Skeletal muscle tissue (tissue), 4 donors: ENCODE measurements around the gene CYSLTR1. TPM values are rescaled to one million over a fixed set of nuclear protein-coding genes. Genes with fewer than 3 reads are reported as not detected.

Source experiments
- H3K27ac ChIP-seq: one replicate; pipeline ENCODE4 v1.7.0; 2013; ENCODE audit warnings: mild to moderate bottlenecking, low read depth, low read length, inconsistent platforms
- H3K27me3 ChIP-seq, 3 donors: one replicate each; pipeline ENCODE4 v1.7.0; 2013; ENCODE audit warnings: low read length in 3 of 3; ENCODE audit not compliant: control insufficient read depth in 3 of 3, insufficient read depth in 3 of 3
- H3K36me3 ChIP-seq, 3 donors: one replicate each; pipeline ENCODE4 v1.7.0; 2013; ENCODE audit warnings: low read length in 3 of 3; ENCODE audit not compliant: control insufficient read depth in 3 of 3, insufficient read depth in 3 of 3
- H3K4me1 ChIP-seq, 3 donors: one replicate each; pipeline ENCODE4 v1.7.0; 2013; ENCODE audit warnings: low read length in 3 of 3, mild to moderate bottlenecking in 3 of 3; ENCODE audit not compliant: control insufficient read depth in 3 of 3, insufficient read depth in 3 of 3
- H3K4me3 ChIP-seq, 3 donors: one replicate each; pipeline ENCODE4 v1.7.0; 2013; ENCODE audit warnings: low read length in 3 of 3
- H3K9ac ChIP-seq, 3 donors: one replicate each; pipeline ENCODE4 v1.7.0; 2013; ENCODE audit warnings: low read length in 3 of 3, mild to moderate bottlenecking in 3 of 3, moderate library complexity in 2 of 3, low read depth in 1 of 3
- H3K9me3 ChIP-seq, 3 donors: one replicate each; pipeline ENCODE4 v1.7.0; 2013; ENCODE audit warnings: low read length in 3 of 3; ENCODE audit not compliant: control insufficient read depth in 3 of 3
- total RNA-seq: library from RNA; depleted of rRNA; stranded (reverse); fragments of >200 nt; gene quantifications from one replicate; pipeline ENCODE4 v1.2.3, GENCODE V29; 2014
- donor health status: Osteomylitis.

Gene CYSLTR1
- 7.3 TPM for total RNA-seq

- H3K9me3 ChIP-seq, result no peaks in the 10 kb centered on the region
- H3K36me3 ChIP-seq, result no peaks in the 10 kb centered on the region
- H3K9ac ChIP-seq, result peak within 1 kb of the TSS; percentile 33 to 51 (median 36)
- H3K27ac ChIP-seq, result no peak within 1 kb of the TSS
- H3K4me1 ChIP-seq, result peaks cover 3 to 10% (median 3%) of the 10 kb centered on the region in 3 donors
- peak within 1 kb of the TSS in 2 of 3 donors; percentile 54 to 62 for H3K4me3 ChIP-seq
- H3K27me3 ChIP-seq, result no peaks in the 10 kb centered on the region
Measured at GRCh38 chrX:78327370-78328086, at the start of gene CYSLTR1. TSS of gene CYSLTR1 (minus strand) at chrX:78327611. CDS start at chrX:78273746, 53,865 bp downstream.

GRCh38 chrX:78377186-78377585 lies 49.8 kb upstream of the CYSLTR1 start:
- no peaks in the 10 kb centered on the region for H3K36me3 ChIP-seq
- H3K27me3 ChIP-seq, result no peaks in the 10 kb centered on the region
- H3K27ac ChIP-seq, result no peak overlapping the region
- H3K9me3 ChIP-seq, result no peaks in the 10 kb centered on the region
- H3K4me3 ChIP-seq, result no peak overlapping the region
- H3K4me1 ChIP-seq, result no peaks in the 10 kb centered on the region
- no peak overlapping the region for H3K9ac ChIP-seq

- H3K36me3 ChIP-seq, result no peaks in the 10 kb centered on the region
- H3K9me3 ChIP-seq, result no peaks in the 10 kb centered on the region
- no peaks in the 10 kb centered on the region for H3K27me3 ChIP-seq
- no peak overlapping the region for H3K9ac ChIP-seq
- no peak overlapping the region for H3K4me3 ChIP-seq
- no peaks in the 10 kb centered on the region for H3K4me1 ChIP-seq
- no peak overlapping the region for H3K27ac ChIP-seq
Measured at GRCh38 chrX:78375894-78376293, 48.5 kb upstream of the CYSLTR1 start.

- no peaks in the 10 kb centered on the region for H3K9me3 ChIP-seq
- H3K27ac ChIP-seq, result no peak overlapping the region
- H3K9ac ChIP-seq, result no peak overlapping the region
- H3K4me3 ChIP-seq, result no peak overlapping the region
- H3K27me3 ChIP-seq, result no peaks in the 10 kb centered on the region
- H3K4me1 ChIP-seq, result no peaks in the 10 kb centered on the region
- no peaks in the 10 kb centered on the region for H3K36me3 ChIP-seq
Measured at GRCh38 chrX:78366576-78366975, 39.2 kb upstream of the CYSLTR1 start.

- Histone ChIP-seq H3K36me3 (no peaks in the 10 kb centered on the region), H3K4me3 (no peak overlapping the region), H3K27ac (no peak overlapping the region), H3K4me1 (no peaks in the 10 kb centered on the region), H3K27me3 (no peaks in the 10 kb centered on the region), H3K9me3 (no peaks in the 10 kb centered on the region), H3K9ac (no peak overlapping the region)
Measured at GRCh38 chrX:78357342-78358055, 30.1 kb upstream of the CYSLTR1 start.

GRCh38 chrX:78333521-78333920 lies 6.1 kb upstream of the CYSLTR1 start:
- Histone ChIP-seq H3K9ac (no peak overlapping the region), H3K4me3 (no peak overlapping the region), H3K27ac (no peak overlapping the region), H3K4me1 (no peaks in the 10 kb centered on the region), H3K27me3 (no peaks in the 10 kb centered on the region), H3K9me3 (no peaks in the 10 kb centered on the region), H3K36me3 (no peaks in the 10 kb centered on the region)

- Histone ChIP-seq H3K9ac (no peak overlapping the region), H3K27me3 (no peaks in the 10 kb centered on the region), H3K27ac (no peak overlapping the region), H3K9me3 (no peaks in the 10 kb centered on the region), H3K4me3 (no peak overlapping the region), H3K36me3 (no peaks in the 10 kb centered on the region), H3K4me1 (peaks cover 3 to 10% (median 3%) of the 10 kb centered on the region in 3 donors)
Measured at GRCh38 chrX:78331708-78332107, 4.3 kb upstream of the CYSLTR1 start.

- H3K9ac ChIP-seq, result no peak overlapping the region
- no peaks in the 10 kb centered on the region for H3K27me3 ChIP-seq
- H3K9me3 ChIP-seq, result no peaks in the 10 kb centered on the region
- H3K36me3 ChIP-seq, result no peaks in the 10 kb centered on the region
- no peak overlapping the region for H3K27ac ChIP-seq
- peaks cover 3 to 10% (median 3%) of the 10 kb centered on the region in 3 donors for H3K4me1 ChIP-seq
- H3K4me3 ChIP-seq, result no peak overlapping the region
Measured at GRCh38 chrX:78330540-78330939, 3.1 kb upstream of the CYSLTR1 start.

GRCh38 chrX:78330068-78330467 lies 2.7 kb upstream of the CYSLTR1 start:
- Histone ChIP-seq H3K27ac (no peak overlapping the region), H3K9me3 (no peaks in the 10 kb centered on the region), H3K4me1 (peaks cover 3 to 10% (median 3%) of the 10 kb centered on the region in 3 donors), H3K27me3 (no peaks in the 10 kb centered on the region), H3K36me3 (no peaks in the 10 kb centered on the region), H3K4me3 (no peak overlapping the region), H3K9ac (no peak overlapping the region)

GRCh38 chrX:78329486-78329885 lies 2.1 kb upstream of the CYSLTR1 start:
- H3K27ac ChIP-seq, result no peak overlapping the region
- H3K27me3 ChIP-seq, result no peaks in the 10 kb centered on the region
- H3K9me3 ChIP-seq, result no peaks in the 10 kb centered on the region

More at GRCh38 chrX:78329486-78329885, 2.1 kb upstream of the CYSLTR1 start:
- no peak overlapping the region for H3K9ac ChIP-seq
- H3K4me3 ChIP-seq, result no peak overlapping the region
- no peaks in the 10 kb centered on the region for H3K36me3 ChIP-seq
- H3K4me1 ChIP-seq, result peaks cover 3 to 10% (median 3%) of the 10 kb centered on the region in 3 donors
